ENCODE data around the gene IDNK. TPM values are rescaled to one million over a fixed set of nuclear protein-coding genes. Genes with fewer than 3 reads are reported as not detected.

IDNK gene
- total and polyA plus RNA-seq, 2 experiments from 2014 or later, result 1.6 to 5.9 TPM

GRCh38 chr9:83628540-83628939 is 5.6 kb downstream of the IDNK start:
- no peaks in the 10 kb centered on the region for H3K9me3 ChIP-seq (ENCODE audit: low read depth)
- DNase-seq, result no peak
- H2AFZ ChIP-seq, result no peak overlapping the region
- in situ Hi-C loops (cut with MboI), result loop anchor here (25.0 kb wide), 1 partner anchor 284 kb away; the partner anchor contains the start of gene KIF27
- H4K20me1 ChIP-seq (ENCODE audit: insufficient read depth), result no peaks in the 10 kb centered on the region
- no peak overlapping the region for H3K27ac ChIP-seq
- H3K4me1 ChIP-seq (ENCODE audit: insufficient read depth), result 0 out of 2 replicates have a peak, but pooled peaks cover 4% of the 10 kb centered on the region
- 0 out of 2 replicates have a peak, but pooled peaks cover 4% of the 10 kb centered on the region for H3F3A ChIP-seq (ENCODE audit: insufficient read depth)
- no peak overlapping the region for H3K4me2 ChIP-seq (ENCODE audit: unreplicated experiment)
- H3K9me2 ChIP-seq (ENCODE audit: insufficient read depth), result no peaks in the 10 kb centered on the region
- no peaks in the 10 kb centered on the region for H3K36me3 ChIP-seq (ENCODE audit: low read depth)
- H3K27me3 ChIP-seq (replicated peaks; ENCODE audit: insufficient read depth), result no peaks in the 10 kb centered on the region
- no peaks in the 10 kb centered on the region for H3K79me2 ChIP-seq (ENCODE audit: insufficient read depth)
- no peak for TF ChIP-seq EZH2 (IDR thresholded peaks at IDR 0.05; ENCODE audit: insufficient read depth, poor library complexity, severe bottlenecking)
- no peak for TF ChIP-seq EZH2phosphoT487 (IDR thresholded peaks at IDR 0.05; ENCODE audit: insufficient read depth, low read depth)
- no peak overlapping the region for H3K4me3 ChIP-seq
- no peak overlapping the region for H3K9ac ChIP-seq
- 81 to 82% methylated on average over 5 of the region's 5 CpGs for WGBS, 2 experiments (ENCODE audit: low coverage in 1 of 2, low lambda C conversion rate in 2 of 2, missing lambda C conversion rate in 2 of 2)

- Histone ChIP-seq H3K9ac (no peak overlapping the region), H2AFZ (no peak overlapping the region), H3K9me3 (ENCODE audit: low read depth) (no peaks in the 10 kb centered on the region), H3K4me1 (ENCODE audit: insufficient read depth) (no peaks in the 10 kb centered on the region), H3K27me3 (replicated peaks; ENCODE audit: insufficient read depth) (no peaks in the 10 kb centered on the region), H3K27ac (no peak overlapping the region), H4K20me1 (ENCODE audit: insufficient read depth) (no peaks in the 10 kb centered on the region), H3K4me2 (ENCODE audit: unreplicated experiment) (no peak overlapping the region), H3F3A (ENCODE audit: insufficient read depth) (no peaks in the 10 kb centered on the region), H3K36me3 (ENCODE audit: low read depth) (no peaks in the 10 kb centered on the region), H3K79me2 (ENCODE audit: insufficient read depth) (no peaks in the 10 kb centered on the region), H3K9me2 (ENCODE audit: insufficient read depth) (no peaks in the 10 kb centered on the region), H3K4me3 (no peak overlapping the region)
- TF ChIP-seq EZH2phosphoT487 (IDR thresholded peaks at IDR 0.05; ENCODE audit: insufficient read depth, low read depth) (no peak), EZH2 (IDR thresholded peaks at IDR 0.05; ENCODE audit: insufficient read depth, poor library complexity, severe bottlenecking) (no peak)
- no peak for DNase-seq
- 97 to 98% methylated on average over 7 of the region's 7 CpGs for WGBS, 2 experiments (ENCODE audit: low coverage in 1 of 2, low lambda C conversion rate in 2 of 2, missing lambda C conversion rate in 2 of 2)
- in situ Hi-C loops (cut with MboI), result loop anchor here (25.0 kb wide), 1 partner anchor 283 kb away; the partner anchor contains the start of gene KIF27
Measured at GRCh38 chr9:83629433-83630104, 6.6 kb downstream of the IDNK start.

GRCh38 chr9:83630938-83631457 is 8.1 kb downstream of the IDNK start:
- WGBS, 2 experiments (ENCODE audit: low coverage in 1 of 2, low lambda C conversion rate in 2 of 2, missing lambda C conversion rate in 2 of 2), result 42 to 44% methylated on average over 11 of the region's 11 CpGs
- no peaks in the 10 kb centered on the region for H3K27me3 ChIP-seq (replicated peaks; ENCODE audit: insufficient read depth)
- TF ChIP-seq EZH2phosphoT487 (IDR thresholded peaks at IDR 0.05; ENCODE audit: insufficient read depth, low read depth) (no peak), EZH2 (IDR thresholded peaks at IDR 0.05; ENCODE audit: insufficient read depth, poor library complexity, severe bottlenecking) (no peak)
- H3K9me3 ChIP-seq (ENCODE audit: low read depth), result no peaks in the 10 kb centered on the region
- H3K9ac ChIP-seq, result no peak overlapping the region
- no peaks in the 10 kb centered on the region for H3K9me2 ChIP-seq (ENCODE audit: insufficient read depth)
- no peak overlapping the region for H3K4me2 ChIP-seq (ENCODE audit: unreplicated experiment)
- no peaks in the 10 kb centered on the region for H3K4me1 ChIP-seq (ENCODE audit: insufficient read depth)
- in situ Hi-C loops (cut with MboI), result loop anchor here (25.0 kb wide), 1 partner anchor 281 kb away; the partner anchor contains the start of gene KIF27
- no peak overlapping the region for H3K4me3 ChIP-seq
- H3F3A ChIP-seq (ENCODE audit: insufficient read depth), result no peaks in the 10 kb centered on the region
- no peak overlapping the region for H3K27ac ChIP-seq
- H3K36me3 ChIP-seq (ENCODE audit: low read depth), result no peaks in the 10 kb centered on the region
- H2AFZ ChIP-seq, result no peak overlapping the region
- H3K79me2 ChIP-seq (ENCODE audit: insufficient read depth), result no peaks in the 10 kb centered on the region
- no peaks in the 10 kb centered on the region for H4K20me1 ChIP-seq (ENCODE audit: insufficient read depth)
- DNase-seq, result no peak

- in situ Hi-C loops (cut with MboI), result loop anchor here (25.0 kb wide), 1 partner anchor 279 kb away; the partner anchor contains the start of gene KIF27
- H3K4me3 ChIP-seq, result no peak overlapping the region
- no peak overlapping the region for H3K4me2 ChIP-seq (ENCODE audit: unreplicated experiment)
- H3K27ac ChIP-seq, result no peak overlapping the region
- no peaks in the 10 kb centered on the region for H3F3A ChIP-seq (ENCODE audit: insufficient read depth)
- WGBS, 2 experiments (ENCODE audit: low coverage in 1 of 2, low lambda C conversion rate in 2 of 2, missing lambda C conversion rate in 2 of 2), result 100% methylated on average over 1 of the region's 1 CpG
- H3K4me1 ChIP-seq (ENCODE audit: insufficient read depth), result no peaks in the 10 kb centered on the region
- TF ChIP-seq EZH2 (IDR thresholded peaks at IDR 0.05; ENCODE audit: insufficient read depth, poor library complexity, severe bottlenecking) (no peak), EZH2phosphoT487 (IDR thresholded peaks at IDR 0.05; ENCODE audit: insufficient read depth, low read depth) (no peak)
- no peaks in the 10 kb centered on the region for H4K20me1 ChIP-seq (ENCODE audit: insufficient read depth)
- no peak for DNase-seq
- H3K9ac ChIP-seq, result no peak overlapping the region
- no peaks in the 10 kb centered on the region for H3K27me3 ChIP-seq (replicated peaks; ENCODE audit: insufficient read depth)
- no peaks in the 10 kb centered on the region for H3K9me2 ChIP-seq (ENCODE audit: insufficient read depth)
- H3K79me2 ChIP-seq (ENCODE audit: insufficient read depth), result no peaks in the 10 kb centered on the region
- H3K36me3 ChIP-seq (ENCODE audit: low read depth), result no peaks in the 10 kb centered on the region
- no peak overlapping the region for H2AFZ ChIP-seq
- no peaks in the 10 kb centered on the region for H3K9me3 ChIP-seq (ENCODE audit: low read depth)
Measured at GRCh38 chr9:83633255-83633654, 10.3 kb downstream of the IDNK start.

Data from GM23248 (cell line).